ENCODE data around the gene COL4A4. TPM values are rescaled to one million over a fixed set of nuclear protein-coding genes. Genes with fewer than 3 reads are reported as not detected.
A peak's percentile ranks its signal among the peaks of the same experiment; 100 is the strongest.

The COL4A4 gene
- total RNA-seq, 4 donors from 2014 or later, result 5.0 to 5.5 (median 5.2) TPM

DNA sequence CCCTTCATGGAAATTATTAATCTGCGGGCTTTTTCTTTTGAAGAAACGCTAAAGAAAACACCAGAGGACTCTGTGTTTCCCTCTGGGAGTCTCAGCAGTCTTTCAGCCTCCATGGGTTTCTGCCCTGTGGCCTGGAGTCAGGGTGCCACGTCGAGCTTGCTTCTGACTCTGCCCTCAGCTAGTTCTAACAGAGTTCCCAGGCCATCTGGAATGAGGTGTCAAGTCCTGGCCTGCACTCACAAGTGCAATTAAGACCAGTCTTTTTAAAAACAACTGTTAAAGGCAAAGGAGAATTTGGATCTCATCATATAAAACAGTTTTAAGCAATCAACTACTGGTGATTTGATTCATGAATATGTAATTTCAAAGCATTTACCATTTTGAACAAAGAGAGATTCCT is 170.8 kb downstream of the COL4A4 start:
- Histone ChIP-seq H3K4me1 (no peaks in the 10 kb centered on the region), H3K27me3 (no peaks in the 10 kb centered on the region), H3K9me3 (no peaks in the 10 kb centered on the region), H3K36me3 (peaks cover 0 to 32% of the 10 kb centered on the region in 2 donors), H3K27ac (no peak overlapping the region), H3K4me3 (no peak overlapping the region)
- TF ChIP-seq EP300 (IDR thresholded peaks at IDR 0.05) (no peak), POLR2AphosphoS5 (IDR thresholded peaks at IDR 0.05) (no peak), POLR2A (IDR thresholded peaks at IDR 0.05) (no peak)
- TF ChIP-seq, protein P1, sequence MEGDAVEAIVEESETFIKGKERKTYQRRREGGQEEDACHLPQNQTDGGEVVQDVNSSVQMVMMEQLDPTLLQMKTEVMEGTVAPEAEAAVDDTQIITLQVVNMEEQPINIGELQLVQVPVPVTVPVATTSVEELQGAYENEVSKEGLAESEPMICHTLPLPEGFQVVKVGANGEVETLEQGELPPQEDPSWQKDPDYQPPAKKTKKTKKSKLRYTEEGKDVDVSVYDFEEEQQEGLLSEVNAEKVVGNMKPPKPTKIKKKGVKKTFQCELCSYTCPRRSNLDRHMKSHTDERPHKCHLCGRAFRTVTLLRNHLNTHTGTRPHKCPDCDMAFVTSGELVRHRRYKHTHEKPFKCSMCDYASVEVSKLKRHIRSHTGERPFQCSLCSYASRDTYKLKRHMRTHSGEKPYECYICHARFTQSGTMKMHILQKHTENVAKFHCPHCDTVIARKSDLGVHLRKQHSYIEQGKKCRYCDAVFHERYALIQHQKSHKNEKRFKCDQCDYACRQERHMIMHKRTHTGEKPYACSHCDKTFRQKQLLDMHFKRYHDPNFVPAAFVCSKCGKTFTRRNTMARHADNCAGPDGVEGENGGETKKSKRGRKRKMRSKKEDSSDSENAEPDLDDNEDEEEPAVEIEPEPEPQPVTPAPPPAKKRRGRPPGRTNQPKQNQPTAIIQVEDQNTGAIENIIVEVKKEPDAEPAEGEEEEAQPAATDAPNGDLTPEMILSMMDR (IDR thresholded peaks at IDR 0.05), result no peak
- whole genome bisulfite sequencing, 2 donors (ENCODE audit: low coverage in 1 of 2), result 50 to 90% methylated on average over 2 to 4 of the region's 4 CpGs
- no peak for ATAC-seq

DNA sequence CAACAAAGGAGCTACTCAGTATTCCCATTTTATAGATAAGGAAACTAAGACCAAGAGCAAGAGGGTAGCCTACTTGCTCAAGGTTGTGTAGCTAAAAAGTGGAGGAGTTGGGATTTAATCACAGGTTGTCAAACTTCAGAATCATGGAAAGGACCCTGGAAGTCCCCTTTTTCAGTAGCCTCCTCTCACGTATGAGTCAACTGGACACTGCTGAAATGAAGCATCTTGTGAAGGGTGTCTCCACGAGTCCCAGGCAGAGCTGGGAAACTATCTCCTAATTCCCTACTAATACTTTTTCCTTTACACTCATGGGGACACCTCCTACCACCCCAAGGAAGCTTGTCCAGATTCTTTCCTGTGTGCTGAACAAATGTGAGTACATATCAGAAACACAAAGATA is 172.3 kb downstream of the COL4A4 start:
- Histone ChIP-seq H3K4me1 (no peaks in the 10 kb centered on the region), H3K9me3 (no peaks in the 10 kb centered on the region), H3K27ac (no peak overlapping the region), H3K36me3 (peaks cover 0 to 20% of the 10 kb centered on the region in 2 donors), H3K4me3 (no peak overlapping the region), H3K27me3 (no peaks in the 10 kb centered on the region)
- 69% methylated on average over 2 of the region's 2 CpGs; no CpG with 5 or more reads in 1 of the 2 donors for WGBS, 2 donors (ENCODE audit: low coverage in 1 of 2)
- TF ChIP-seq EP300 (IDR thresholded peaks at IDR 0.05) (no peak), POLR2A (IDR thresholded peaks at IDR 0.05) (no peak), POLR2AphosphoS5 (IDR thresholded peaks at IDR 0.05) (no peak)
- TF ChIP-seq, protein P1 (IDR thresholded peaks at IDR 0.05), result no peak
- no peak for ATAC-seq

DNA sequence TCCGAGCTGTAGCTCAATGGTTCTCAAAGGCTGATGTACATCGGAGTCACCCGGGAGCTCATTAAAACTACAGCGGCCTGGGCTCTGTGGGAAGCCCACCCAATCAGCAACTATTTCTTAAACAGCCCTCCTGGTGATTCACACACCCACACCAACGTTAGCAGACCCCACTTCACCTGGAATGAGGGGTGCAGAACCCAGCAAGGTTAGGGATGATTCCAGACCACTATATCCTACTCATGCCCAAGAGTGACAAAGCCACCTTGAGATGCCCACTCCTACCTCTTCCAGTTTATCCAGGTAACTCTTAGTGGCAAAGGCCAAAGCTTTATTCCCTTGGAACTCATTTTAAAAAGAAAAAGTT is 178.4 kb downstream of the COL4A4 start:
- peaks cover 0 to under 1% of the 10 kb centered on the region in 2 donors for H3K36me3 ChIP-seq
- ATAC-seq, result no peak
- no peak overlapping the region for H3K27ac ChIP-seq
- no peak overlapping the region for H3K4me3 ChIP-seq
- no peaks in the 10 kb centered on the region for H3K9me3 ChIP-seq
- whole genome bisulfite sequencing, 2 donors (ENCODE audit: low coverage in 1 of 2), result 13 to 33% methylated on average over 2 to 4 of the region's 5 CpGs
- peaks cover 0 to 15% (median 0%) of the 10 kb centered on the region in 3 donors for H3K4me1 ChIP-seq
- TF ChIP-seq POLR2AphosphoS5 (IDR thresholded peaks at IDR 0.05) (no peak), EP300 (IDR thresholded peaks at IDR 0.05) (no peak), POLR2A (IDR thresholded peaks at IDR 0.05) (no peak)
- TF ChIP-seq, protein P1 (IDR thresholded peaks at IDR 0.05), result no peak
- no peaks in the 10 kb centered on the region for H3K27me3 ChIP-seq

DNA sequence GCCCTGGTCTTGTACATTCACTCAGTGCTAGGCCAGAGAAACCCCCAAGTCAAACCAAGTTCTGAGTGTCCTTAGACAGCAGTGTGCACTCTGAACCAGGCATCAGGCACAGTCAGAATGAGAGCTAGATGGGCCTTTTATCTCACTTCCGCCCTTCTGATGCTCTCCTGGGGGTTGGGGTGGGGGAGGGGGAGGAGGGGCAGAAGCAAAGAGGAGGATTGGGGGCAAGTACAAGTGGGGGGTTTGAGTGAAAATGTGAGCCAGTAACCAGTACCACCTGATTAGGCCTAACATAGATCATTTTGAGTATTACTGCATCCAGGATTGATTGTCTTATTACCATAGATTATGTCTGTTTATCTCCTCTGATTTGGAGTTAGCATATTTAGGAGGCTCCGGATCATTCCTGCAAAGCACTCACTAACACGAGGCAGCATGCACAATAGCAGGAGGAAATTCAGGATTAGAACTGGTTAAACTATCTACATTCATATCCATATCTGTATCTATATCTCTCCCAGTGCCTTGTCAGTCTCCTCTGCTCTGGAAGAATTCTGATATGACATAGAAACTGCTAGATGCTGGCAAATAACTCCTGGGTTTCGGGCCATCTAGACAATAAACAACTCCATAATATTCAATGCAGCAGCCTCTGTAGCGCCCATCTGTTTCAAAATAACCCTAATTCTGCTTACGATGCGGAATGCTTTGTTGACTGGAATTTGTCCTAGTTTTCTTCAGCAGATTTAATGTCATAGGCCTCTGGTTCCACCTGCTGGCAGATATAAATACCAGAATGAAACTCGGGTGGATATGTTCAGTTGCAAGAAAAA is 179.0 kb downstream of the COL4A4 start:
- Histone ChIP-seq H3K36me3 (no peaks in the 10 kb centered on the region), H3K9me3 (no peaks in the 10 kb centered on the region), H3K4me1 (peaks cover 0 to 15% (median 0%) of the 10 kb centered on the region in 3 donors), H3K4me3 (no peak overlapping the region), H3K27me3 (no peaks in the 10 kb centered on the region), H3K27ac (peak overlapping the region in 2 of 4 donors; percentile 9 to 48)
- WGBS, 2 donors (ENCODE audit: low coverage in 1 of 2), result 12 to 17% methylated on average over 5 to 6 of the region's 8 CpGs
- peak; percentile 41 for TF ChIP-seq POLR2AphosphoS5 (IDR thresholded peaks at IDR 0.05)
- TF ChIP-seq POLR2A (IDR thresholded peaks at IDR 0.05), result no peak
- TF ChIP-seq, protein P1 (IDR thresholded peaks at IDR 0.05), result peak; percentile 66 to 84 (median 79)
- TF ChIP-seq EP300 (IDR thresholded peaks at IDR 0.05), result no peak
- peak; percentile 81 for ATAC-seq
